ENCODE results near the gene DTX3.
"Not testable (repeated sequence)": the region's sequence is repeated elsewhere in the genome, so short reads cannot be mapped to it uniquely, and the experiment has no call there.

Gene DTX3

GRCh38 chr12:57583008-57583831 is 21.4 kb upstream of the DTX3 start:
- DNase-seq (ENCODE audit: low read depth in 3 of 3), result peak in 2 of 3 experiments; percentile 26 to 52

- DNase-seq (ENCODE audit: low read depth in 3 of 3), result no peak
These were observed 20.6 kb upstream of the DTX3 start for GRCh38 chr12:57584050-57584449.

DNA sequence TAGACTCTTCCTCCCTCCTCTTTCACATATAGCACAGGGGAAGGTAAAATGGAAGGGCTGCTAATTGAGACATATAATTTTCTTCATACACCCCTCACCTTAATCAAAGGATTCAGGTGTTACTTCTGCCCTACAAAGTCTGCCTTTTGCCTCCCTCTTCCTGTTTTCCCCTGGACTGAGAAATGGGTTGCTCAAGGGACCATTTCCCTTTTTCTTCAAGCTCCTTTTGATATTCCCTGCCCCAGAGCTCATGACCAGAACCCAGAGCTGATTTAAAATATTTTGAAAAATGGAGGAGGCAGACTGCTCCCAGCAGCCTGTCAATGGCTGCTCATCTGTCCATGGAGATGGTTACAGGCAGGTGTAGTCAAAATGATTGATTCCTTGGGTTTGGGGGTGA is 19.9 kb upstream of the DTX3 start:
- no peak for DNase-seq (ENCODE audit: low read depth in 3 of 3)

DNA sequence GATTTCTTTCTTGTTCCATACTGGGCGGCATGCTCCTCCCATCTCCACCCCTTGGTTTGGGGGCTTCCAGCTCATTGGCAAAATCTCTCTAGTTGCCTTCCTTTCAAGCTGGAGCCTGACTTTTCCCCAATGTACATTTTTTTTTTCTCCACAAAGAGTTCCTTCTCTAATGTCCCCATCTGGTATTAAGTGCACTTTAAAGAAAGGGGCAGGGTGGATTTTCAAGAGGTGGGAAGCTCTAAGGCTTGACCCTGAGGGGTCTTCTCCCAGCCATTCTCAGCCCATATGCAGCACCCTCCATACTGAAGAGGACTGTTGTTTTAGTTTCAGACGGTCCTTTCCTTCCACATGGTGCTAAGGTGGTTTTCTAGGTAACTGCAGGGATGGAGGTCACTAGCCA is 19.5 kb upstream of the DTX3 start:
- DNase-seq (ENCODE audit: low read depth in 3 of 3), result no peak

GRCh38 chr12:57586128-57586527 is 18.5 kb upstream of the DTX3 start:
- no peak for DNase-seq (ENCODE audit: low read depth in 3 of 3)

GRCh38 chr12:57586832-57587429 is 17.7 kb upstream of the DTX3 start:
- DNase-seq (ENCODE audit: low read depth in 3 of 3), result no peak

DNA sequence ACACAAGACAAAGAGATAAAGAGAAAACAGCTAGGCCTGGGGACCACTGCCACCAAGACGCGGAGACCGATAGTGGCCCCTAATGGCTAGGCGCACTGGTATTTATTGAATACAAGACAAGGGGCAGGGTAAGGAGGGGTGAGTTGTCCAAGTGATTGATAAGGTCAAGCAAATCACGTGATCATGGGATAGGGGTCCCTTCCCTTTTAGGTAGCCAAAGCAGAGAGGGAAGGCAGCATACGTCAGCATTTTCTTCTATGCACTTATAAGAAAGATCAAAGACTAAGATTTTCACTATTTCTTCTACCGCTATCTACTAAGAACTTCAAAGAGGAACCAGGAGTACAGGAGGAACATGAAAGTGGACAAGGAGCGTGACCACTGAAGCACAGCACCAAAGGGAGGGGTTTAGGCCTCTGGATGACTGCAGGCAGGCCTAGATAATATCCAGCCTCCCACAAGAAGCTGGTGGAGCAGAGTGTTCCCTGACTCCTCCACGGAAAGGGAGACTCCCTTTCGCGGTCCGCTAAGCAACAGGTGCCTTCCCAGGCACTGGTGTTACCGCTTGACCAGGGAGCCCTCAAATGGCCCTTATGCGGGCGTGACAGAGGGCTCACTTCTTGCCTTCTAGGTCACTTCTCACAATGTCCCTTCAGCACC is 15.5 kb upstream of the DTX3 start:
- DNase-seq (ENCODE audit: low read depth in 3 of 3), result not testable (repeated sequence)

DNA sequence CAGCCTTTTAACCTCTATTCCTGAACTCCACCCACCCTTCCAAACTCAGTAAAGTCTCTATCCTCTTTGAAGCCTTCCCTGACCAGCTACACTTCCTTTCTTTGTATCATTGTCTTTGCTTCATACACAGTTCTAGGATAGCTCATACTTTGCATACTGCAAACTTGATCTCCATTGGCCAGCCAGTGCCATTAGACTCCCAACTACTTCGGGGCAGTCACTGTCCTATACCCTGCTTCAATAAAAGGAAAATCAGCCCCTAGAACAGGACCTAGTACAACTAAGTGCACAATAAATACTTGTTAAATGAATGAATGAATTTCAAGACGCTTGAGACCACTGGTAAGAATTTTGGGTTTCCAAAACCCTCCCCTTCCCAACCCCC is 14.2 kb upstream of the DTX3 start:
- no peak for DNase-seq (ENCODE audit: low read depth in 3 of 3)

GRCh38 chr12:57590864-57591781 is 13.5 kb upstream of the DTX3 start, which contains the start of gene PIP4K2C:
Gene PIP4K2C (plus strand): TSS chr12:57591192. CDS start chr12:57591290, 98 bp downstream.
- peak; percentile 50 to 62 (median 60) for DNase-seq (ENCODE audit: low read depth in 3 of 3)

GRCh38 chr12:57591782-57592325 is 12.8 kb upstream of the DTX3 start:
- no peak for DNase-seq (ENCODE audit: low read depth in 3 of 3)

GRCh38 chr12:57592551-57593165 is 12.0 kb upstream of the DTX3 start:
- DNase-seq (ENCODE audit: low read depth in 3 of 3), result no peak

GRCh38 chr12:57593187-57593586 is 11.4 kb upstream of the DTX3 start:
- no peak for DNase-seq (ENCODE audit: low read depth in 3 of 3)

- no peak for DNase-seq (ENCODE audit: low read depth in 3 of 3)
These were observed 4.2 kb upstream of the DTX3 start for GRCh38 chr12:57600395-57600794.

GRCh38 chr12:57602544-57602943 is 2.1 kb upstream of the DTX3 start:
- DNase-seq (ENCODE audit: low read depth in 3 of 3), result no peak

DNA sequence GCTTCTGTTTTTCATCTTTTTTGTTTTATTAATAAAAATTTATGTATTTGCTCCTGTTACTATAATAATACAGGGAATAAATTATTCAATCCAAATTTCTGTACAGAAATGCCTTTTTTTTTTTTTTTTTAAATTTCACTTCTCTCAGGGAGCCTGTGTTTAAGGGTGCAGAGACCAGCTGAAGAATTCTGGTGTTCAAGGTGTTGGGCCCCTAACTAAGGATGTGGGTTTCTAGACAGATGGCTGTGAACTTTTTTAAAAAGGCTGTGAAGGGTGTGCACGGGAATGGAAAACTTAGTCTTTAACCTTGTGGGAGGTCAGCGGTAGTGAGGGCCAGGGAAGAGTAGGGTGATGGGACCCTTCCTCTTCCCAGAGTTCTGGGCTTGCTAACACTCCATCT is 1.3 kb upstream of the DTX3 start:
- DNase-seq (ENCODE audit: low read depth in 3 of 3), result no peak

- no peak for DNase-seq (ENCODE audit: low read depth in 3 of 3)
These were observed 690 bp upstream of the DTX3 start for GRCh38 chr12:57603815-57604453.

DNA sequence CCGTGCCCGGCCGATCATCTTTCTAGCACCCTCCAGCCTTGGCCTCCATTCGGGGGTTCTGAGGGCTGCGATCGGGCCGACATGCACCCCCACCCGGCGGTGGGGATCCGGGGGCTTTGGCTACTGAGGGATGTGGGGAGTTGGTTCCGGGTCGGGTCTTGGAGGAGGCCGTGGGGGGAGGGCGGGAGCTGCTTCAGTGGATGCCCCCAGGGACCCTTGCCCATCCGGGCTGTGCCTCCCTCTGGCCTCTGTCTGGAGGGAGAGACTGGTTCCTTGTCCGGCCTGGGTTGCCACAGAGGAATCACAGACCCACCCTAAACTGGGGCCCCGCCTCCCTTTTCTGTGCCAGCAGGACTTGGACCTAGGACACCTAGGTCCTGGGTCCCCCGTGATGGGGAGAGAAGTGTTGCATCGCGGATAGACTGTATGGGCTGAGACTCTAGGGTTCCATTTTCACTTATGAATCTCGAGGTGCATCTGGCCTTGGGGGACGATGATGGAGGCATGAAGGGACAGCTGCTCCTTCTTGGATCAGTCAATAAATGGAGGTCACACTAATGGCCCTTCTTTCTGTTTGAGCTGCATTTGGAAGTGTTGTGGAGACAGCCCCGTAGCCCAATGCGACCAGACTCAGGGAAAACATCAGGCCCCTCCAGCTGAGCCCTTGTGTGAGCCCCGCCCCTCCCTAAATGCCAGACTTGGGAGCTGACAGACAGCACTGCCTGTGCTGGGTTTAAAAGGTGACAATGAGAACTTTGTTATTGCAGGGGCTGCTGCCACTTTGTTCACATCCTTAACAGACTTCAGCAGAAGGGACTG is 577 bp downstream of the DTX3 start:
- DNase-seq (ENCODE audit: low read depth in 3 of 3), result no peak

DNA sequence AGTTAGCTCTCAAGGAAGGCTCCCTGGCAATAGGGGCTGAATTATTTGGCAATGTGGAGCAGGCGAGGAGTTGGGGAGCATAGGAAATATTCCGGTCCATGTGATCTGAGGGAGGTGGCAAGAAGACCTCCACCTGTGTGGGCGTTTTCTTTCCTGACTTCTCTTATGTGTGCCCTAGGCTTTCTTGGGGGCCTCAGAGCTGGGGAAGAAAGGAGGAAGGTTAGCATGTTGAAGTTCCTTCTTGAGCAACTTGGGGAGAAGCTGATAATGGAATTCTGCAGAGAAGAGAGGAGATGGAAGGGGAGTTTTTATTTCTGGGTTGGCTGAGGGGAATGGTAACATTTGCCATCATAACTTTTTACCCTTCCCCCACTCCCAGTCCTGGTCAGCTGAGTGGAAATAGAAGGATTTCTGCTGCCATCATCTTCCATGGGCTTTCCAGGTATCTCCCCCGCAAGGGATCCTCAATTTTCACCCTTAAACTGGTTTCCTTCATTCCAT is 1.2 kb downstream of the DTX3 start:
- DNase-seq (ENCODE audit: low read depth in 3 of 3), result no peak

GRCh38 chr12:57606399-57606798 is 1.8 kb downstream of the DTX3 start:
- no peak for DNase-seq (ENCODE audit: low read depth in 3 of 3)
